HepG2 (cell line): ENCODE data around the gene ZNF845. TPM values are rescaled to one million over a fixed set of nuclear protein-coding genes. Genes with fewer than 3 reads are reported as not detected.
A peak's percentile ranks its signal among the peaks of the same experiment; 100 is the strongest.

ENCODE experiments used
- E2F5 ChIP-seq: sonication (generic); formaldehyde crosslinking; conservative IDR thresholded peaks from 2 replicates; pipeline ENCODE4 v1.4.0; 2020; ENCODE audit warnings: missing genetic modification reagents
- FOXC1 ChIP-seq: sonication (generic); formaldehyde crosslinking; IDR thresholded peaks from 2 replicates; pipeline ENCODE4 v1.8.0; 2022; ENCODE audit warnings: mild to moderate bottlenecking, missing genetic modification reagents, borderline replicate concordance
- GATAD1 ChIP-seq: IDR thresholded peaks from 2 replicates; pipeline ENCODE4 v1.6.1; 2016; ENCODE audit warnings: missing genetic modification reagents, missing compliant biosample characterization
- HDAC1 ChIP-seq: sonication (generic); formaldehyde crosslinking; IDR thresholded peaks from 2 replicates; pipeline ENCODE4 v1.5.1; 2020; ENCODE audit warnings: mild to moderate bottlenecking, missing genetic modification reagents
- HNRNPLL ChIP-seq: fragments of 200-400 bp; formaldehyde crosslinking; IDR thresholded peaks from 2 replicates; pipeline ENCODE4 v1.6.1; 2017; ENCODE audit warnings: mild to moderate bottlenecking, low read depth, low read length; ENCODE audit not compliant: poor library complexity, severe bottlenecking
- KLF13 ChIP-seq: sonication (generic); formaldehyde crosslinking; IDR thresholded peaks from 2 replicates; pipeline ENCODE4 v1.4.0; 2020; ENCODE audit warnings: mild to moderate bottlenecking, missing genetic modification reagents
- MAZ ChIP-seq, 2 experiments: sonication (generic) in 1 of 2; formaldehyde crosslinking in 1 of 2; IDR thresholded peaks; 2 replicates each; pipeline versions ENCODE4 v1.5.0 to v1.6.1; 2012 to 2020; ENCODE audit warnings: low read depth in 2 of 2, mild to moderate bottlenecking in 2 of 2, borderline replicate concordance in 1 of 2, improper control_type of control experiment in 1 of 2, low read length in 1 of 2, missing genetic modification reagents in 1 of 2, moderate library complexity in 1 of 2
- MXD4 ChIP-seq: IDR thresholded peaks from 2 replicates; pipeline ENCODE4 v1.6.1; 2016; ENCODE audit warnings: mild to moderate bottlenecking, missing biosample characterization, missing genetic modification reagents
- MYNN ChIP-seq: sonication (generic); formaldehyde crosslinking; IDR thresholded peaks from 2 replicates; pipeline ENCODE4 v1.4.0; 2020; ENCODE audit warnings: mild to moderate bottlenecking, low read depth, missing genetic modification reagents
- RARG ChIP-seq: sonication (generic); formaldehyde crosslinking; IDR thresholded peaks from 2 replicates; pipeline ENCODE4 v1.4.0; 2020; ENCODE audit warnings: low read depth, mild to moderate bottlenecking, missing genetic modification reagents
- RXRB ChIP-seq: IDR thresholded peaks from 2 replicates; pipeline ENCODE4 v1.6.1; 2016; ENCODE audit warnings: borderline replicate concordance, missing genetic modification reagents, missing compliant biosample characterization
- SKIL ChIP-seq: sonication (generic); formaldehyde crosslinking; IDR thresholded peaks from 2 replicates; pipeline ENCODE4 v1.8.0; 2022; ENCODE audit warnings: missing genetic modification reagents, mild to moderate bottlenecking, moderate library complexity, borderline replicate concordance
- SRSF9 ChIP-seq: fragments of 200-400 bp; formaldehyde crosslinking; IDR thresholded peaks from 2 replicates; pipeline ENCODE4 v1.6.1; 2018; ENCODE audit warnings: borderline replicate concordance, mild to moderate bottlenecking, low read depth, low read length; ENCODE audit not compliant: insufficient read depth, poor library complexity, severe bottlenecking
- ZMYM4 ChIP-seq: sonication (generic); formaldehyde crosslinking; IDR thresholded peaks from 2 replicates; pipeline ENCODE4 v1.8.1; 2023; ENCODE audit warnings: mild to moderate bottlenecking, missing genetic modification reagents
- ZNF263 ChIP-seq: sonication (generic); formaldehyde crosslinking; IDR thresholded peaks from 2 replicates; pipeline ENCODE4 v1.4.0; 2020; ENCODE audit warnings: missing genetic modification reagents
- ZNF451 ChIP-seq: sonication (generic); formaldehyde crosslinking; IDR thresholded peaks from 2 replicates; pipeline ENCODE4 v1.5.0; 2020; ENCODE audit warnings: mild to moderate bottlenecking, missing genetic modification reagents
- polyA plus RNA-seq, 8 experiments: library from polyadenylated mRNA; depleted of rRNA in 3 of 8; stranded (reverse) in 7 of 8; unstranded in 1 of 8; fragments of >200 nt; fragmentation: Illumina TruSeq in 4 of 8; extraction: Trizol in 4 of 8; gene quantifications; 2 replicates each; pipeline versions ENCODE4 v1.2.1 to v1.2.3, GENCODE V29; 2011 to 2016; ENCODE audit warnings: low read depth in 4 of 8, missing spikeins in 1 of 8, mixed read lengths in 1 of 8; ENCODE audit not compliant: insufficient read depth in 1 of 8
- total RNA-seq, 5 experiments: library from RNA; depleted of rRNA; stranded (reverse); fragments of >200 nt; fragmentation: Illumina TruSeq; extraction: Trizol; gene quantifications; 2 replicates each; pipeline ENCODE4 v1.2.3, GENCODE V29; 2016; ENCODE audit warnings: low read depth in 1 of 5
- TF ChIP-seq, protein P1 (sequence below): sonication (generic); formaldehyde crosslinking; conservative IDR thresholded peaks from 2 replicates; pipeline ENCODE4 v1.8.1; 2023; ENCODE audit warnings: missing genetic modification reagents
- TF ChIP-seq, protein P2 (sequence below): sonication (generic); formaldehyde crosslinking; IDR thresholded peaks from 2 replicates; pipeline ENCODE4 v1.4.0; 2020; ENCODE audit warnings: missing genetic modification reagents, borderline replicate concordance
- TF ChIP-seq, protein P3 (sequence below): sonication (generic); formaldehyde crosslinking; IDR thresholded peaks from 2 replicates; pipeline ENCODE4 v1.9.0; 2022; ENCODE audit warnings: missing genetic modification reagents, mild to moderate bottlenecking, borderline replicate concordance

The ZNF845 gene
- total and polyA plus RNA-seq, 2 of the 13 experiments (the other 11 are each of a cell fraction or from before 2014, with no cell fraction given): 1.7 to 9.6 TPM

- TF ChIP-seq, protein P1, sequence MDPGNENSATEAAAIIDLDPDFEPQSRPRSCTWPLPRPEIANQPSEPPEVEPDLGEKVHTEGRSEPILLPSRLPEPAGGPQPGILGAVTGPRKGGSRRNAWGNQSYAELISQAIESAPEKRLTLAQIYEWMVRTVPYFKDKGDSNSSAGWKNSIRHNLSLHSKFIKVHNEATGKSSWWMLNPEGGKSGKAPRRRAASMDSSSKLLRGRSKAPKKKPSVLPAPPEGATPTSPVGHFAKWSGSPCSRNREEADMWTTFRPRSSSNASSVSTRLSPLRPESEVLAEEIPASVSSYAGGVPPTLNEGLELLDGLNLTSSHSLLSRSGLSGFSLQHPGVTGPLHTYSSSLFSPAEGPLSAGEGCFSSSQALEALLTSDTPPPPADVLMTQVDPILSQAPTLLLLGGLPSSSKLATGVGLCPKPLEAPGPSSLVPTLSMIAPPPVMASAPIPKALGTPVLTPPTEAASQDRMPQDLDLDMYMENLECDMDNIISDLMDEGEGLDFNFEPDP (CRISPR knock-in tag): no peak
- TF ChIP-seq SKIL (CRISPR knock-in tag): no peak
- TF ChIP-seq FOXC1 (CRISPR knock-in tag): no peak
- peak; percentile 51 for TF ChIP-seq HDAC1 (CRISPR knock-in tag)
- TF ChIP-seq RXRB (CRISPR knock-in tag): no peak
- TF ChIP-seq, protein P2, sequence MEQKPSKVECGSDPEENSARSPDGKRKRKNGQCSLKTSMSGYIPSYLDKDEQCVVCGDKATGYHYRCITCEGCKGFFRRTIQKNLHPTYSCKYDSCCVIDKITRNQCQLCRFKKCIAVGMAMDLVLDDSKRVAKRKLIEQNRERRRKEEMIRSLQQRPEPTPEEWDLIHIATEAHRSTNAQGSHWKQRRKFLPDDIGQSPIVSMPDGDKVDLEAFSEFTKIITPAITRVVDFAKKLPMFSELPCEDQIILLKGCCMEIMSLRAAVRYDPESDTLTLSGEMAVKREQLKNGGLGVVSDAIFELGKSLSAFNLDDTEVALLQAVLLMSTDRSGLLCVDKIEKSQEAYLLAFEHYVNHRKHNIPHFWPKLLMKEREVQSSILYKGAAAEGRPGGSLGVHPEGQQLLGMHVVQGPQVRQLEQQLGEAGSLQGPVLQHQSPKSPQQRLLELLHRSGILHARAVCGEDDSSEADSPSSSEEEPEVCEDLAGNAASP (CRISPR knock-in tag): no peak
- TF ChIP-seq ZNF451 (CRISPR knock-in tag): no peak
- TF ChIP-seq HNRNPLL: peak; percentile 52
- 0 out of 2 replicates have a peak, but pooled peaks have one; percentile 7 for TF ChIP-seq E2F5 (CRISPR knock-in tag)
- TF ChIP-seq SRSF9: no peak
- no peak for TF ChIP-seq RARG
- TF ChIP-seq ZMYM4 (CRISPR knock-in tag): peak; percentile 59; the same call in 1 of the 2 replicates
- TF ChIP-seq MAZ (IDR thresholded peaks at IDR 0.05; ENCODE audit: borderline replicate concordance, low read depth, low read length): no peak
- 0 out of 2 replicates have a peak, but pooled peaks have one; percentile 31 for TF ChIP-seq MAZ (CRISPR knock-in tag; IDR thresholded peaks at IDR 0.05; ENCODE audit: low read depth)
- TF ChIP-seq KLF13 (CRISPR knock-in tag): no peak
- TF ChIP-seq ZNF263: peak; percentile 81
- 0 out of 2 replicates have a peak, but pooled peaks have one; percentile 58 for TF ChIP-seq MXD4
- no peak for TF ChIP-seq MYNN (CRISPR knock-in tag)
- TF ChIP-seq GATAD1: peak; percentile 70
- TF ChIP-seq, protein P3, sequence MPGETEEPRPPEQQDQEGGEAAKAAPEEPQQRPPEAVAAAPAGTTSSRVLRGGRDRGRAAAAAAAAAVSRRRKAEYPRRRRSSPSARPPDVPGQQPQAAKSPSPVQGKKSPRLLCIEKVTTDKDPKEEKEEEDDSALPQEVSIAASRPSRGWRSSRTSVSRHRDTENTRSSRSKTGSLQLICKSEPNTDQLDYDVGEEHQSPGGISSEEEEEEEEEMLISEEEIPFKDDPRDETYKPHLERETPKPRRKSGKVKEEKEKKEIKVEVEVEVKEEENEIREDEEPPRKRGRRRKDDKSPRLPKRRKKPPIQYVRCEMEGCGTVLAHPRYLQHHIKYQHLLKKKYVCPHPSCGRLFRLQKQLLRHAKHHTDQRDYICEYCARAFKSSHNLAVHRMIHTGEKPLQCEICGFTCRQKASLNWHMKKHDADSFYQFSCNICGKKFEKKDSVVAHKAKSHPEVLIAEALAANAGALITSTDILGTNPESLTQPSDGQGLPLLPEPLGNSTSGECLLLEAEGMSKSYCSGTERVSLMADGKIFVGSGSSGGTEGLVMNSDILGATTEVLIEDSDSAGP (CRISPR knock-in tag): peak; percentile 55; the same call in 1 of the 2 replicates
Measured at GRCh38 chr19:53333463-53334449, at the start of gene ZNF845 (continued).
